LNCaP clone FGC (cell line): ENCODE measurements around the gene CCDC27.

ENCODE experiments used
- DNase-seq: peaks from one replicate; pipeline ENCODE4 v3.0.0-alpha.2; 2011; ENCODE audit warnings: low read depth
- H3K4me3 ChIP-seq: 2 replicates; pipeline ENCODE4 v1.5.1; 2011; ENCODE audit warnings: mild to moderate bottlenecking, low read depth, low read length, control low read depth
- TF ChIP-seq, protein P1 (sequence below): IDR thresholded peaks from 2 replicates; pipeline ENCODE4 v1.5.1; 2012; ENCODE audit warnings: mild to moderate bottlenecking; ENCODE audit not compliant: control insufficient read depth, insufficient read depth; ENCODE audit errors: extremely low read depth

Gene CCDC27

DNA sequence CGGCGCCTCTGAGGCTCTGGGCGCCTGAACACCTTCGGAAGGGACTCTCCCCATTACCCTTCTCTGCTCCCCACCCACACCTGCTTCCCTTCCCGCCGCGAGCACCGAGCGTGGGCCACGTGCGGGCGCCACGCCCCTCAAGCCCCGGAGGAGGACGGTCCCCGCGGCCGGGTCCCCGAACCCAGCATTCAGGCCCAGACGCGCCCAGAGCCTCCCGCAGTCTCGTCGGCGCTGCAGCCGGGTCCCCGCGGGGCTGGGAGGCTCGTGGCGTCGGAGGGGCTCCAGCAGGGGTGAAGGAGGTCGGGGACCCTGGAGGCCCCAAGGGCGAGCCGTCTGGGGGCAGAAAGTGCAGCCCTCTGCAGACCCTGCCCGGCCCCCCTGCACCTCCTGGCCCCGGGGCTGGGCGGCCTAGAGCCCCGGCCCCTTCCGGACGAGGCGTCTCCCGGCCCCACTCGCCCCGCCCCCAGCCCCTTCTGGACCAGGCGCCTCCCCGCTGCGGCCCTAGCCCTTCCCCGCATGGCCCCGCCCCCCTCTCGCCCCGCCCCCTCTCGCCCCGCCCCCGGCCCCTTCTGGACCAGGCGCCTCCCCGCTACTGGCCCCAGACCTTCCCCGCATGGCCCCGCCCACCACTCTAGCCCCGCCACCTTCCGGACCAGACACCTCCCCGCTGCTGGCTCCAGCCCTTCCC is 19.9 kb downstream of the CCDC27 start:
- DNase-seq: peak; percentile 56
- peak overlapping the region; percentile 63 for H3K4me3 ChIP-seq
- TF ChIP-seq, protein P1, sequence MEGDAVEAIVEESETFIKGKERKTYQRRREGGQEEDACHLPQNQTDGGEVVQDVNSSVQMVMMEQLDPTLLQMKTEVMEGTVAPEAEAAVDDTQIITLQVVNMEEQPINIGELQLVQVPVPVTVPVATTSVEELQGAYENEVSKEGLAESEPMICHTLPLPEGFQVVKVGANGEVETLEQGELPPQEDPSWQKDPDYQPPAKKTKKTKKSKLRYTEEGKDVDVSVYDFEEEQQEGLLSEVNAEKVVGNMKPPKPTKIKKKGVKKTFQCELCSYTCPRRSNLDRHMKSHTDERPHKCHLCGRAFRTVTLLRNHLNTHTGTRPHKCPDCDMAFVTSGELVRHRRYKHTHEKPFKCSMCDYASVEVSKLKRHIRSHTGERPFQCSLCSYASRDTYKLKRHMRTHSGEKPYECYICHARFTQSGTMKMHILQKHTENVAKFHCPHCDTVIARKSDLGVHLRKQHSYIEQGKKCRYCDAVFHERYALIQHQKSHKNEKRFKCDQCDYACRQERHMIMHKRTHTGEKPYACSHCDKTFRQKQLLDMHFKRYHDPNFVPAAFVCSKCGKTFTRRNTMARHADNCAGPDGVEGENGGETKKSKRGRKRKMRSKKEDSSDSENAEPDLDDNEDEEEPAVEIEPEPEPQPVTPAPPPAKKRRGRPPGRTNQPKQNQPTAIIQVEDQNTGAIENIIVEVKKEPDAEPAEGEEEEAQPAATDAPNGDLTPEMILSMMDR: no peak

DNA sequence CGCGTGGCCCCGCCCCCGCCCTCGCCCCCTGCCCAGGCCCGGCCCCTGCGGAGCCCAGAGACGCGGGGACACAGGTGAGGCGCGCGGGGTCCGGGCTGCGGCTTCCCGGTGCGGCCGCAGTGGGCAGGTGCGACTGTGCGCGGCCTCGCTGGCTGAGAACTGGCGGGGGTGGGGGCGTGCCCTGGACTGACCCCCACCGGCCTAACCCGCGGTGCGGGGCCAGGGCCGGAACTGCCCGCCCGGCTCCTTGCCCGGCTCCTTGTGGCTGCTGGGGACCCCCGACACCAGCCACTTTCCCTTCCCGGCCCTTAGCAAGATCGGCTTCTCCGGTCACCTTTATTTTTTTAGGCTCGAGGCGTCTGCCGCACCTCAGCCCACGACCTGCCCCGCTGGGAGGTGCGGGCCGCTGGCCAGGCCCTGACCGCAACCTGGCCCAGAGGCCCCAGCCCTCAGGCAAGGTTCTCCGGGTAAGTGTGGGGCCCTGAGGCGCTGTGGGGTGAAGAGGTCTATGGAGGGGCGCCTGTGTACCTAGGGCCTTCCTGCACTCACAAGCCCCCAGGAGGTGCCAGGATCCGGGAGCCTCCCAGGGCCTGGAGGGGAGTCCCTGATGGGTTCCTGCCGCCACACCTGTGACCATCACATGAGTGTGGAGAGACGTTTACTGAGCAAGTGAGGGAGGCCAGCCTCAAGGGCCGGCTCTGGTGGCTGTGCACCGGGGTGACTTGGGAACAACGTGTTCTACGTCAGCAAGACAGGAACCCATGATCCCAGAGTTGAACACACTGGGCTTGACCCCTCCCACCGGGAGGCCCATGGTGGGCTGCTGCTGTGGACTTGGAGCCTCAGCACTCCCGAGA is 20.7 kb downstream of the CCDC27 start, which contains the start of gene SMIM1:
SMIM1 (plus strand) TSS at position 35 of the 857 bp plus-strand sequence. CDS start 2,625 bp downstream, outside the sequence.
- TF ChIP-seq, protein P1: no peak
- DNase-seq: no peak
- peak within 1 kb of the TSS; percentile 63 for H3K4me3 ChIP-seq

DNA sequence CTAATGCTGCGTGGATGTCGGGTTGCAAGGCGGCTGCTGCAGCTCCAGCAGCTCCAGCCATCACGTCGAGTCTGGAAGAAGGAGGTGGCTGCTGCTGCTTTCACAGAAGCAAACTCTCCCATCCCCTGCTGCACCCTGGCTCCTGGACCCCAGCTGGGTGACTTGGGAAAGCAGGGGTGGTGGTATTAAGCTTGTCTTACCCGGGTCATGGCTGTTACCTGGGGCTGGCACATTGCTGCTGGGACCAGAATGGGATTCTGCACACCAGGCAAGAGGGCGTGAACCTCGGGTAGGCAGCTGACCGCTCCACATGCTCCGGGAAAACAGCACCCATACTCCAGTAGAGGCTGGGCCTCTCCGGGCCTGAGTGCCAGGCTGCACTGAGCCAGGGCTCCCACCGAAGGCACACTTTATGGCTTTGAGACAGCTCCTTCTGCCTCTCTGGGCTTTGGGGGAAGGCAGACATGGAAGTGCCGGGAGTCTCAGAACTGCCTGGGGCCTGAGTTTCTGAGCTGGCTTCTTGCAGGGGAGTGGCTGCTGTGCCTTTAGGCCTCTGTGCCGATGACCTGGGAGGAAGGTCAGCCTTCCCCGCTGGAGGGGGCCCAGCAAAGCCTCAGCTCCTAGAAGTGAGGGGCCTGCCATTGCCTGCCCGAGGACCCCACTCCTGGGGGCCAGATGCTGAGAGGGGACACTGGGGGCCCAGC is 21.5 kb downstream of the CCDC27 start:
- TF ChIP-seq, protein P1: no peak
- peak overlapping the region; percentile 63 for H3K4me3 ChIP-seq
- no peak for DNase-seq

DNA sequence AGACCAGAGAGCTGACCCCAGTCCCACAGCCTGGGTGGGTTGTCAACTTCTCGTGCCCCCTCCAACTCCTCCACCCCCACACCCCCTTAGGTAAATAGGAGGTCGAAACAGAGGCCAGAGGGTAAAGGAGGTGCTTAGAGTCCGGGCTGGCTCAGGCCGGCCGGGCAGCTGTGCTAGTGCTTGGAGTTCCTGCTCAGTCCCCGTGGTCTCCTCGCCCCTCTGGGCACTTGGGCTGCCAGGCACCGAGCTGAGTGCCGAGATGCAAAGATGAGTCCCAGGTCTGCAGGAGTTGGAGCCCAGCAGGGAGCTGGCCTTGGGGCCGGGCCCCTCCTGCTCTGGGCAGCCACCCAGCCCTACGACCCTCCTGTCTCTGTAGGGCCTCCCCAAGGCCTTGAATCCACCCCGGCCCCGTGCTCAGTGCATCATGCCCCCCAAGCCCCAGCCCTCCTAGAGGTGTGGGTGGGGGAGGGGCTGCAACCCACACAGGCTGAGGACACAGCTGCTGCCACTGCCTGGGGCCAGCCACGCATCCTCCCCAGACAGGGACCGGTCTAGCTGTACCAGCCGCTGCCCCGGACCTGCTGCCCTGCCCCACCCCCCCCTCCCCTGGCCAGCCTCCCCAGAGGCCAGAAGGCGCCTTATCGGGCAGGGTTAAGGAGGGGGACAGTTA is 22.2 kb downstream of the CCDC27 start:
- H3K4me3 ChIP-seq: no peak overlapping the region
- no peak for DNase-seq
- TF ChIP-seq, protein P1: no peak

DNA sequence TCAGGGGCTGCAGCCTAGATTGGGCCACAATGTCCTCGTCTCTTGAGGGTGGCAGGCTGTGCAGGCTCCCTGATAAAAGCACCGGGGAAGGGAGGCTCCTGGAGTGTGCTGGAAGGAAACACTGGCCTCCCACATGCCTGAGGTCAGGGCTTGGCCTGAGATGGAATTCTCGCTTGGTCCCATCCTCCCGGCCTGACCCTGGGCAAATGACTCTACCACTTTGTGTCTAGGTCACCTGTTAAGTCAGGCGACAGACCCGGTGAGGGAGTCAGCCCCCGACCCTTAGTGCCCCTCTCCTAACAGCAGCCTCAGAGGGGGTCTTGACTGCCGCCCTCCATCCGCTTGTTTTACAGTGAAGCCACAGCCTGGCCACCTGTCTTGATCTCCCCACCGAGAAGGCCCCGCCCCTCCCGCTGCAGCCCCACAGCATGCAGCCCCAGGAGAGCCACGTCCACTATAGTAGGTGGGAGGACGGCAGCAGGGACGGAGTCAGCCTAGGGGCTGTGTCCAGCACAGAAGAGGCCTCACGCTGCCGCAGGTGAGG is 22.8 kb downstream of the CCDC27 start:
- no peak for DNase-seq
- no peak overlapping the region for H3K4me3 ChIP-seq

More for the DNA sequence above, 22.8 kb downstream of the CCDC27 start:
- TF ChIP-seq, protein P1: no peak
